ENCODE results near the gene STK32B.
A peak's percentile ranks its signal among the peaks of the same experiment; 100 is the strongest.
"Not testable (repeated sequence)": the region's sequence is repeated elsewhere in the genome, so short reads cannot be mapped to it uniquely, and the experiment has no call there.

STK32B gene

DNA sequence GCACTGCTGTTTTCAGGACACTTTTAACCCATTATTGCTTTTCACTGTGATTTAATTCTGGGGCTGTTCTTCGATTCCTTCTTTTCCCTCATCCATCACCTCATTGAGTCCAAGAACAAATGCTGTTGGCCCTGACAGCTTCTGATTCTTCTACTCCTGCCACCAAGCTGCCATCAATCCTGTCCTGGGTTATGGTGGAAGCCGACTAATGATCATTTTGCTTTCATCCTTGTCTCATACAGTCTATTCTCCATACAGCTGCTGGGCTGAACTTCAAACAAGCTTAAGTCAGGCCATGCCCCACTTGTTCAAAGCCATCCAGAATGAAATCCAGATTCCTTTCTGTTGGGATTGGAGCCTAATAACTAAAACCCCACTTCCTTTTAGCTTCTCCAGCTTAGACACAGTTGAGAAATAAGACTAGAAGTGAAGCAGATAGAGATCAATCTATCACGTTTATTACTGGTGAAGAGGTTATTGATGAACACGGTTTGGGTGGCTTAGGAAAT, 161.9 kb downstream of the STK32B start:
- DNase-seq, result peak; percentile 19

DNA sequence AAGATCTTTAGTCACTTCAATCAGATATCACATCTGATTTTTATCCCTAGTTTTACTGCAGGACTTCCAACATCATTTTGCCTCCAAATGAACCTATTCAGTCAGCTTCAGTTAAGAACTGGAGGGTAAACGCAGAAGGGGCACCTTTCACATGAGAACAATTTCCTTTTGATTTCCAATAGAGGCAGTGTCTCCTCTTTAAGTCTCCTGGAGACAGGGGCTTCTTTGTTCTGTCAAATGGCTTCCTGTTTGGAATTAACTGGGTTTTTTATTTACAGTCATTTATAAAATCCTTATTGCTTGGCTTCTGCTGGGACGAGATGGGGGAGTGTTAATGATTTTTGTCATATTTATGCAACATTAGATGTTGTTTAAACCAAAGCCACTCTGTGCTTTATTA, 164.0 kb downstream of the STK32B start:
- DNase-seq, result no peak

- no peak for DNase-seq
Observed at GRCh38 chr4:5217421-5217820, 166.1 kb downstream of the STK32B start.

GRCh38 chr4:5218376-5219069, 167.2 kb downstream of the STK32B start:
- no peak for DNase-seq

GRCh38 chr4:5220028-5220427, 168.7 kb downstream of the STK32B start:
- peak; percentile 63 for DNase-seq

DNA sequence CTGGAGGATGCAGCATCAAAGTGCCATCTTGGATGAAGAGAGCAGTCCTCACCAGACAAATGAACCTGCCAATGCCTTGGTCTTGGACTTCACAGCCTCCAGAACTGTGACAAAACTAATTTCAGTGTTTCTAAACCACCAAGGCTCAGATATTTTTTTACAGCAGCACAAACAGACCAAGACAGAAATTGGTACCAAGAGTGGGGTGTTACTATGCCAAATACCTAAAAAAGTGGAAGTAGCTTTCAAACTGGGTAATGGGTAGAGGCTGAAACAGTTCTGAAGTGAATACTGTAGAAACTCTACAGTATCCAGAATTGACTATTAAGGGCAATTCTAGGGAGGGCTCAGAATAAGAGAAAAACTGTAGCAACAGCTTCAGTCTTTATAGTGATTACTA, 170.8 kb downstream of the STK32B start:
- no peak for DNase-seq

- no peak for DNase-seq
Observed at GRCh38 chr4:5222951-5223350, 171.7 kb downstream of the STK32B start.

DNA sequence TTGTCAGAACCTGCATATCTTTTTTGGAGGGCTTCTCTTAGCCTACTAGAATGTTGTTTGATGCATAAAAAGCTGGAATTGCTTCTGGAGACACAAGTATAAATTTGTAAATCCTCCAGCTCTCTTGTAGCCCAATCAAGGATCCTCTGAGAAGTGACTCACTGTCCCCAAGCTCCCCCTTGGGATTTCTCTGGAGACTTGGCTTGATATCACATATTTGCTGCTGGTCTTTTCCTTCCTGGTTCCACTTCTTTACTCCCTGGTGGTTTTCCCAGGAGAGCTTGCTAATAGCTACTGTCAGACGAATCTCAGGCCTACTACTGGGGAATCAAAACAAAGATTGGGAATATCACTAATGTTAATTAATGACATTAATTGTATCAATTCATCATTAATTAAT, 173.1 kb downstream of the STK32B start:
- DNase-seq, result no peak

GRCh38 chr4:5232549-5232948, 181.3 kb downstream of the STK32B start:
- no peak for DNase-seq

GRCh38 chr4:5237086-5237660, 185.9 kb downstream of the STK32B start:
- DNase-seq, result no peak

GRCh38 chr4:5238173-5238572, 186.9 kb downstream of the STK32B start:
- no peak for DNase-seq

DNA sequence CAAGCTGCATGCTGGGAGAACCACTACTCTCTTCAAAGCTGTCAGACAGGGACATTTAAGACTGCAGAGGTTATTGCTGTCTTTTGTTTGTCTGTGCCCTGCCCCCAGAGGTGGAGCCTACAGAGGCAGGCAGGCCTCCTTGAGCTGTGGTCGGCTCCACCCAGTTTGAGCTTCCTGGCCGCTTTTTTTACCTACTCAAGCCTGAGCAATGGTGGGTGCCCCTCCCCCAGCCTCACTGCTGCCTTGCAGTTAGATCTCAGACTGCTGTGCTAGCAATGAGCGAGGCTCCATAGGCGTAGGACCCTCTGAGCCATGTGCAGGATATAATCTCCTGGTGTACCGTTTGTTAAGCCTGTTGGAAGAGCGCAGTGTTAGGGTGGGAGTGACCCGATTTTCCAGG, 195.8 kb downstream of the STK32B start:
- DNase-seq, result not testable (repeated sequence)

GRCh38 chr4:5247735-5248134, 196.5 kb downstream of the STK32B start:
- no peak for DNase-seq

- DNase-seq, result no peak
Observed at GRCh38 chr4:5249727-5250126, 198.4 kb downstream of the STK32B start.

GRCh38 chr4:5250536-5250935, 199.3 kb downstream of the STK32B start:
- not testable (repeated sequence) for DNase-seq

DNA sequence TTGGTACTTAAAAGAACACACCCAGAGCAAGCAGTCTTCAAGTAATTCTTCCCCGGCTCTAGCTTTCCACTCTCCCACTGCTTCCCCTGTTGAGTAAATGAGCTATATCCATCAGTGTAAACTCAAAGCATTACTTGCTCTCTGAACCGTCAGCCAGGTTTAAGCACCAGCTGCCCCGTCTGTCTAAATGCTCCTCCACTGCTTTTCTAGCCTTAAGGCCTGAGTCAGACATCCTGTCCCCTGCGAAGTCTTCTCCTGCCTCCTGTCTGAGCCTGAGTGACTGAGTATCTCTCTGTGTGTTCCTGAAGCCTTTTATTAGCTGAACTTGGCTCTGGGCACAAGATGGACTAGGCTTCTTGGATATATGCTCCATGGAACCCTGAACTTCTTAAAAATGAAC, 205.1 kb downstream of the STK32B start:
- no peak for DNase-seq

DNA sequence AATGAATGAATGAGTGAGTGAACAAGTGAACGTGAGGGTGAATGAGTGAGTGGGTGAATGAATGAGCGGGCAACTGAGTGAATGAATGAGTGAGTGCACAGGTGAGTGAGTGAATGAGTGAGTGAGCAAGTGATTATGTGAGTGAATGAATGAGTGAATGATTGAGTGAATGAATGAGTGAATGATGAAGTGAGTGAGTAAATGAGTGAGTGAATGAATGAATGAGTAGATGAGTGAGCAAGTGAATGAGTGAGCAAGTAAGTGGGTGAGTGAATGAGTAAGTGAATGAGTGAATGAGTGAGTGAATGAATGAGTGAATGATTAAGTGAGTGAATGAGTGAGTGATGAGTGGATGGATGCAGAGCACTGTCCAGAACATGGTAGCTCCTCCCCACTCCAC, 205.8 kb downstream of the STK32B start:
- no peak for DNase-seq

DNA sequence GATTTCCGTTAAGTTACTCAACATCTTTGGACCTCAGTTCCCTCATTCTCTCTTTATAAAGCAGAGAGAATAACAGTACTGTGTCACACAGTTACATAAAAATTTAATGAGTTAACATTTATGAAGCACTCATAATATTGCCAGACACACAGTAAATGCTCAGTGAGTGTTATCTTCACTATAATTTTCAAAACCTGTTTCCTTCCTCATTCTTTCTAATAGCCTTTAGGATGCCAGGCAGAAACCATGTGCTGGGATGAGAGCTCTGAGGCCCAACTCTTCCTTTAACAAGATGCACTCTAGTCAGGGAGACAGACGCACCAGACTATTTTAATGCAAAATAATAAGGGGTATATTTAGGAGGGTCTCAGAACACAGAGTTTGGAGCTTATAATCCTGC, 208.2 kb downstream of the STK32B start:
- DNase-seq, result no peak

GRCh38 chr4:5260121-5260520, 208.8 kb downstream of the STK32B start:
- DNase-seq, result no peak

DNA sequence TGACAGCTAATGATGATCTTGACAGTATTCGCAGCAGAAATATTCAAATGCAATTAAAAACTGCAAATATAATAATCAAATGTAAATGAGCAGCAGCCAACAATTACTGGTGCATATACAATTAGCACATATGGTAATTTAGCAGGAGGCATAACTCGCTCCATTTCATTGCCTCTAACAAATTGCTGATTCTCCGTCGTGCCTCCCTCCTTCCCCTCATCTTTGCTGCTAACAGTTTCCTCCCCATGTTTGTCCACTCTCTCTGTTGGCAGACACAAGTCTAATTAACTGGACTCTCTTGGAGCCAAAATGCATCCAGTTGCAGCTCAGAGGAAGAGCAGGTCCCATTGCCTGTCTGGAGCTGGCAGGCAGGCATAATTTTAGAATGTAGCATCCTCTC, 210.6 kb downstream of the STK32B start:
- DNase-seq, result no peak

DNA sequence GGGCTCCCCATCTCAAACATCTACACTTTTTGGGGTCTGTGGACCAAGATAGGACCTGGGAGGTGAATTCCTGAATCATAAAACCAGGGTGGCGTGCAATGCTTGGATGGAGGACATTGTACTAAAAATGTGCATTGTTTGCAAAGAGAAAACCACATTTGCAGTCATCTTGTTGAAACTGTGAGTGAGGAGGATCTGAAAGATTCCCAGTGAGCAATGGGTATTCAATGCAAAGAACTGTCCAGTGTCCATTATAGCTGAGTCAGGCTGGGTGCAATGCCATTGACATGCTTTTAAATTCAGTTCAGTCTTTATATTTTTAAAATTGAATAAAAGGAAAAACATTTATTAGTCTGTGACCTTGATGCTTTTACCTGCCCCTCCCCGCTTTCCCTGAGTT, 215.7 kb downstream of the STK32B start:
- no peak for DNase-seq

GRCh38 chr4:5267408-5267807, 216.1 kb downstream of the STK32B start:
- no peak for DNase-seq

DNA sequence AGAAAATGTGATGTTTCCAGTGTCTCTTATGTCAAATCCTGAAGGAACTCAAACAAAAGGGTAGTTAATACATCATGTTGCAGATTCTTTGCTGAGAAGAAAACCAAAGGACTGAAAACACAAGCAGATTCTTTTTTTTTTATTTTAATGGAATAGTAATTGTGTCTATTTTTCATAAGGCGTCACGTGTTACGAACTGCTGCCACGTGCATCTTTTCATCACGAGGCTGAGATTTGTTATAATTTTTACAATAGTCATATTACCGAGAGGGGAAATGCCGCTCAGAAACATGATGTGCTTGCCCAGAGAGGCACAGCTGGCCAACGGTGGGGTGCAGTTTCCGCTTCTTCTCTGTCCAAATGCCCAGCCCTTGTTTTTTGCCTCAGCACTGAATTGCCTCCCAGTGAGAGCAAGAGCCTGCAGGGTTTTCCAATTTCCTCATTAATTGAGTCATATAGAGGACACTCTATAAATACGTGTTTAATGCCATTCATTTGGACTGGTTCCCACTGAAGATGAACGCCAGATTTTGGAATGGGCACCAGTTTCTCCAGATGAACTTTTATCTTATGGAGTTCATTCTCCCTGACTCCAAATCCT, 225.3 kb downstream of the STK32B start:
- no peak for DNase-seq

DNA sequence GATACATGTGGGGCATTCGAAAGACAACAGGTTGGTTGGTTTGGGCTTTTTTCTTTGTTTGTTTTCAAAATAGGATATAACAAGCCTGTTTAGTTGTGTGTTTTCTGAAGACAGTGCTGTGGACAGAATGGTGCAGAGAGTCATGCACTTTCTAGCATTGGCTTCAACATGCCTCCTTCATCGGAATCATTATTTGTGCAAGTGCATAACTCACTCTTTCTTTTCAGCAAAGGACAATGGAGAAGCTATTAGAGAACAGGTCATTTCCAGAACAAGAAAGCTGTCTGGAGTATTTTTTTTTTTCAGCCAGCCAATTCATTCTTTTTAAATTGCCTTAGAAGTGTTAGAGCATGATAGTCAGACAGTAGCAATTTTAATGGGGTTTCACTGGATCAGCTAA, 225.8 kb downstream of the STK32B start:
- DNase-seq, result peak; percentile 27
